HG03354 (cell line): ENCODE results near the gene PCK1.

Experiments used
- ATAC-seq: cut with Tn5 transposase; IDR thresholded peaks from one replicate; pipeline ENCODE4 v1.9.1; 2021; ENCODE audit warnings: mild to moderate bottlenecking; ENCODE audit not compliant: unreplicated experiment, poor library complexity, severe bottlenecking

PCK1 gene

DNA sequence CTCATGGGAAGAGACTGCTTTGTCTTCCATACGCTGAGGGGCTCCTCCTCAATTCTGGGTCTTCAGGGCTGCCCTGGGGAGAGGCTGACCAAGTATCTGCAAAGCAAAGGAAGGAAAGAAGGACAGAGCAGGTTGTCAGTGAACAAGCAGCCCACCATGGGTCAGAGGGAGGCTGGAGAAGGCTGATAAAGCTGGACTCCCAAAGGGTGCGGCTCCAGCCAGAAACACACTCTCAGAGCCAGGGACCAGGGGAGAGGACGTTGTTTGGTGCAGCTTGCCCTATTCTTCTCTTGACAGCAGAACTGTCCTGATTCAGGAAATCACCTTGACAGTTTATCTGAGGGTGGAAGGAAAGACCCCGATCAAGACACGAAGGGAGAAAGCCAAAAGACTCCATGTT lies 25.6 kb upstream of the PCK1 start:
- no peak for ATAC-seq

- ATAC-seq: no peak
Observed at GRCh38 chr20:57536120-57536708, 24.7 kb upstream of the PCK1 start.

- no peak for ATAC-seq
Observed at GRCh38 chr20:57536771-57537724, 23.9 kb upstream of the PCK1 start.

DNA sequence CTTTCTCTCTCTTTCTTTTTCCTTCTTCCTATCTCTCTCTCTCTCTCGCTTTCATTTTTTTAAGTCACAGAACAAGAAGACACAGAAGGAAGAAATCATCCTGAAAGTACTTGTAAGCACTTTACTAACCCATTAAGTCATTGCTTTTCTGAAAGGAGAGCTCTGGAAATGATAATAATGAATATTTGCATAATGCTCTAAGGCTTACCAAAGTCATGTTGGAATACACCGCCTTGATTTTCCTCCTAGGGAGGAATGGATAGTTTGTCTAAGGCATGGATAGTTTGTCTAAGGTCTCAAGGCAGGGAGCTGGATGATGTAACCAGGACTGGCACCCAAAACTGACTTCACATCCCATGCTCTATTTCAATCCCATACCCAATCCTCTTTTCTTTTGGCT lies 23.1 kb upstream of the PCK1 start:
- no peak for ATAC-seq

GRCh38 chr20:57539889-57540288 lies 21.0 kb upstream of the PCK1 start:
- no peak for ATAC-seq

- no peak for ATAC-seq
Observed at GRCh38 chr20:57540890-57541580, 19.9 kb upstream of the PCK1 start.

DNA sequence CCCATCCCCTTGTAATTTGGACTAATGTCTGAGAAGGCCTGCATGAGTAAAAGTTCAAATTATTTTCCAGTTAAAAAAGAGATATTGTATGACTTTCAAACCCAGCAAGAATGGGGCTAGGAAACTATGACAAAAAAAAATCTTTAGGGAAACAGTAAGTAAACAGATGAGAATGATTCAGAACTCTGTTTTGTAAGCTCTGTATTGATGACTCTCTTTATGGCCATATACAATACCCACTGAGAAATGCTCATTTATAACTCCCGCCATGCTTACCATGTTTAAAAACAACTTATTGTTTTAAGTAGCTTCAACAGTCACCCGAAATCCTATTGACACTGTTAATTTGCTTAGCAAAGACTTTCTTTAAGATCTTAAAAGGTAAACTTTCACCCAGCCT lies 17.2 kb upstream of the PCK1 start:
- ATAC-seq: no peak

- no peak for ATAC-seq
Observed at GRCh38 chr20:57544838-57545564, 15.9 kb upstream of the PCK1 start.

DNA sequence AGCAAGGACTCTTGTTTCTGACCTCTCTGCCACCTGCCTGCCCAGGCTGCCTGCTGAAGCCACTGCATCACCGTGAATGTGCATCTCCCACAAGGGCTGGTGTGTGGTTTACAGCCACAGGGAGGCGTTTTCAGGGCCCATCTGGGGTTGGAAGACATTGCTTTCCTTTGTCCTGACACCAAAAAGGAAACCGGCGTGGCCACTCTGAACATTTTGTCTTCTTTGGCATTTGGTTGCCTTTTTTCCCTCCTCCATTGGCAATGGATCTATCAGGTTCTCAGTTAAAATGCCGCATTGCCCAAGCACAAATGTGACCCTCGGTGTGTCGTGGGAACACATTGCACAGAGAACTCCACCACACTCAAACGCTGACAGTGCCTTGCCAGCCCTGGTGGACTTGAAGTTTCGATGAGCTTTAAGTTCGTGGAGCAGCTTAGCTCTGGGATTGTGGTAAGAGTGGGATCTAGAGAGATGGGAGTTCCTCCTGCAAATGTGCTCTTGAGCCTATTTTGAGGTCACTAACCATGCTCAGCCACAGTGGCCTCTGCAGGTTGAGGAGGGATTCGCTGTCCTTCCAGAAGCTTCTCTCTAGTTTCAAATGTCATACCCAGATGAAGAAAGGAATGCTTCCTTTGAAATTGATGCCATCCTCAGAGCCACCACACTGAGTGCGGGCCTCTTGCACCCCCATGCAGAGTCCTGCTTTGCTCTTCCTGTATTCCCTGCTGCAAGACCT lies 14.8 kb upstream of the PCK1 start:
- no peak for ATAC-seq

DNA sequence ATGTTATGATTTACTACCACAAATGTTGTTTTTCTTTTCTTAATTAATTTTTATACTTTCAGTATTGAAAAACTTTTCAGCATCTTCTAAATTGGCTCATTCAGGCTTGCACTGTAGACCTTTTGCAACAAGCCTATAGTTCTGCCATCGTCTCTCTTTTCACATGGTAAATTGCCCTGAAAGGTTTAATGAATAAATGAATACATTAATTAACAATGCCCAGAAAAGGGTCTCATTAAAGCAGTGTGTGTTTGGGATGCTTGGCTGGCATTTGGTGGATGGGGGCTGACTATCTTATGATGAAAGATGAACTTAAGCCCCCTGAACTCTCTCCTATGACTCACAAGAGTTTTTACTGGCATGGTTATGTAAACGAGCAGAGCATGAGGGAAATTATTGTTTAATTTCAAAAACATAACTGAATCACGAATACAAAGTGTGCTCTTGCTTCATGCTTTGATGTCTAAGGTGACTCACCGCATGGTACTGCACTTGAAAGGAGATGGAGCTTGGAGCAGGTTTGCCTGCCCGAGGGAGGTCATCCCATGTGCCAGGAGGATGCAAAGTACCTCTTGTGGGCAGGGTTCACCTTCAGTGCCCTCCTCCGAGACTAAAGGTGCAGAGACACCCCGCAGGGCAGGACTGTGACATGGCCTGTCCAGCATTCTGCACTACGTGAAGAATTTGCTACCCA lies 13.8 kb upstream of the PCK1 start:
- no peak for ATAC-seq

DNA sequence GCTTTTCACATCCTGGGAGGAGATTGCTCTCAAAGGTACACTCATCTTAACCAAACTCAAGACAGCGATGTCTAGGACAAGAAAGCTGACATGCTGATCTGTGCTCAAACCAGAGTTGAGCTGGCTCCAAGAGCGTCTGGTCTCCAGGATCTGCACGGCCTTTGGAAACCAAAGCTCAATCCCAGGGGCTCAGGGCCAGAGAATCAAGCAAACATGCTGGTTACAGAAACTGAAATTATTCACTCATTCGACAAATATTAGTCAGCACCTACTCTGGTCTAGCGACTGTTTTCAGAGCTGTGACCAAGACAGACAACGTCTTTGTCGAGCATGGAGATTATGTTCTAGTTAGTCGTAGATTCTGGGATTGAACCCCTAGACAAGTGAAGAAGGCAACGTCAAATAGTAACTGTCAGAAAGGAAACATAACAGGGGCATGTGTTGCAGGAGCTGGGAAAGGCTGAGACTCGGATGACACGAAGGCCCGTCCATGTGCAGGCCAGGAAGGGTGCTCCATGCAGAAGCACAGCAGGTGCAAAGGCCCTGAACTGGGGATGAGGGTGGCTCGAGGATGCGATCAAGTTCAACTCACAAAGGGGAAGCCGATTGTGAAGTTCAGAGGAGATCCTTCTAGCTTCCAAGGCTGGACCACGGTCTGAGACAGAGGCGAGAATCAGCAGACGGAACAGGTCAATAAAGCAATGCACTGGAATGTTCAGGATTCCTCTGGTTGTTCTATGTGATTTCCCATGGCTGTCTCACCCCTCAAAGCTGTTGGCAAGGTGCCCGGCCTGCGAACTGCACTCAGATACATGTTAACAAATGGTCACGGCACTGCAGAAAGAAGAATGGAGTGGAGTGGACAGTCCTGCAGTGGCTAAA lies 12.5 kb upstream of the PCK1 start:
- ATAC-seq: no peak

DNA sequence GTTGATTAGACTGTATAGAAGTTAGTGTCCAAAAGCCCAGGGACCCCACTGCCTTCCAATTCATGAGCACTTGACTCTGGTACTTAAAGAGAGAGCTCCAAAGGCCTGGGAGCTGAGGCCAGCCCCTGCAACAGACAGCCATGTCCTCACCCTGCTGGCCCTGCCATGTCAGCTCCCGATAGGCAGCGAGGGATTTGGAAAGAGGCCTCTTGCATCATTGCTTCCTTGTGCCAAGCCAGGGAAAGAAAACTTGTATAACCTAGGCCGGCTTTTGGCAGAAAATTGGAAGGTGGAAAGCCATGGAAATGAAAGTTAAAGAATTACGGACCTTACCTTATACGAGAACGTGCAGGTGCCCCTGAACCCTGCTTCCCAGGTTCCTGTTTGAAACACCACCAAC lies 8.4 kb upstream of the PCK1 start:
- no peak for ATAC-seq

DNA sequence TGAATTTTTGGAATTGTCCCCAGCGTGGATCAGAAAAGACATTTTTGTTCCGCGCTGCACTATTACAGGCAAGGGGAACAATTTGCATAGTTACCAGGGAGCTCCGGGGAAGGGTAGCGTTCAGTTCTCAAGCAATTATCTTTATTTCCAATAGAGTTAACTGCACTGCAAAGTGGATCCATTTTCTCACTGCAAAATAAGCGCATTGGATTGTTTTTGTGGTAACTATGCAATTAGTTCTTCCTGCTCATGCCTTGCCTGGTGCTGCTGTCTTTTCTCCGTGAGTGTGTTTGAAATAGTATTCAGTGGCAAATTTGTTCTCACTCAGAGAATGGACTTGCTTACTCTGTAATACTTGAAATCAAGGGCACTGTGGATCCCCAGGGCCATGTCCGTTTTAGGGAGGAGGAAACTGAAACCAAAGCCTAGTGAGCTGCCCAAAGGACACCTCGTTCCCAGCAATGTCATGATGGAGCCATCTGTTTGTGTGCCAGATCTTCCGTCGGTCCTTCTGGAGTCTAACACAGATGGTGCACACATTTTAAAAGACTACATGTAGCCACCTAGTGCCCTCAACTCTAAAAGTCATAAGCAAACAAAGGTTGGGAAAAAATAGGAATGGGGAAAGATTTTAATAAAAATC lies 7.4 kb upstream of the PCK1 start:
- no peak for ATAC-seq

- no peak for ATAC-seq
Observed at GRCh38 chr20:57555457-57556184, 5.3 kb upstream of the PCK1 start.

- ATAC-seq: no peak
Observed at GRCh38 chr20:57556980-57557274, 4.0 kb upstream of the PCK1 start.

- ATAC-seq: no peak
Observed at GRCh38 chr20:57557926-57558613, 2.8 kb upstream of the PCK1 start.
